ENCODE data around the gene ATG4B.

The ATG4B gene

DNA sequence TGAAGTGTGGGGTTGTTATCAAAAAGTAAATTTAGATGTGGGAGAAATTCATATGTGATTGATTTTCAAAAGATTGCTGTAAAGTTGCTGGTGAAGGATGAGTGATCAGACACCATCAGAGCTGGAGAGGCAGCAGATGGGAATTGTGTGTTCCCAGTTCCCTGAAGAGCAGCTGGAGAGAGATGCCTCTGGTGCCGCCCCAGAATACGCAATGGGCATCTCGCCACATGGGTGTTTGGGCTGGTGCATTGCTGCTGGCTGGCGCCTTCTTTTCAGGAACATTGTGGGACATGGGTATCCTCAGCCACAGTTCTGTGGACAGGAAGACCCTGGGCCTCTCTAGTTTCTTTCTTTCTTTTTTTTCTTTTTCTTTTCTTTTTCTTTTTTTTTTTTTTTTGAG, 11.9 kb downstream of the ATG4B start:
- H3K9me3 ChIP-seq (ENCODE audit: low read length) = no peaks in the 10 kb centered on the region
- no peaks in the 10 kb centered on the region for H3K9me2 ChIP-seq (ENCODE audit: low read depth, low read length)
- H3K4me1 ChIP-seq (ENCODE audit: insufficient read depth, low read length, severe bottlenecking) = no peaks in the 10 kb centered on the region
- no peak overlapping the region for H3K4me2 ChIP-seq (ENCODE audit: low read length)
- no peak overlapping the region for H3K4me3 ChIP-seq (ENCODE audit: low read depth, low read length, poor library complexity, severe bottlenecking)
- H3K27ac ChIP-seq (ENCODE audit: low read depth, low read length, poor library complexity, severe bottlenecking) = no peak overlapping the region
- H3K27me3 ChIP-seq (ENCODE audit: insufficient read depth, low read length) = no peaks in the 10 kb centered on the region
- TF ChIP-seq, protein P1, sequence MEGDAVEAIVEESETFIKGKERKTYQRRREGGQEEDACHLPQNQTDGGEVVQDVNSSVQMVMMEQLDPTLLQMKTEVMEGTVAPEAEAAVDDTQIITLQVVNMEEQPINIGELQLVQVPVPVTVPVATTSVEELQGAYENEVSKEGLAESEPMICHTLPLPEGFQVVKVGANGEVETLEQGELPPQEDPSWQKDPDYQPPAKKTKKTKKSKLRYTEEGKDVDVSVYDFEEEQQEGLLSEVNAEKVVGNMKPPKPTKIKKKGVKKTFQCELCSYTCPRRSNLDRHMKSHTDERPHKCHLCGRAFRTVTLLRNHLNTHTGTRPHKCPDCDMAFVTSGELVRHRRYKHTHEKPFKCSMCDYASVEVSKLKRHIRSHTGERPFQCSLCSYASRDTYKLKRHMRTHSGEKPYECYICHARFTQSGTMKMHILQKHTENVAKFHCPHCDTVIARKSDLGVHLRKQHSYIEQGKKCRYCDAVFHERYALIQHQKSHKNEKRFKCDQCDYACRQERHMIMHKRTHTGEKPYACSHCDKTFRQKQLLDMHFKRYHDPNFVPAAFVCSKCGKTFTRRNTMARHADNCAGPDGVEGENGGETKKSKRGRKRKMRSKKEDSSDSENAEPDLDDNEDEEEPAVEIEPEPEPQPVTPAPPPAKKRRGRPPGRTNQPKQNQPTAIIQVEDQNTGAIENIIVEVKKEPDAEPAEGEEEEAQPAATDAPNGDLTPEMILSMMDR (IDR thresholded peaks at IDR 0.05; ENCODE audit: low read length) = no peak
- TF ChIP-seq EZH2 (IDR thresholded peaks at IDR 0.05; ENCODE audit: borderline replicate concordance, low read length) = no peak
- H3K79me2 ChIP-seq (ENCODE audit: insufficient read depth, low read length) = peaks cover 13% of the 10 kb centered on the region; the same call in 1 of the 2 replicates
- no peak overlapping the region for H2AFZ ChIP-seq (ENCODE audit: low read length)
- no peaks in the 10 kb centered on the region for H4K20me1 ChIP-seq (ENCODE audit: insufficient read depth, low read length)
- H3K36me3 ChIP-seq (ENCODE audit: insufficient read depth, low read length) = peaks cover 37% of the 10 kb centered on the region
- no peak overlapping the region for H3K9ac ChIP-seq (ENCODE audit: low read length)
- H3F3A ChIP-seq (ENCODE audit: insufficient read depth, low read length) = no peaks in the 10 kb centered on the region

DNA sequence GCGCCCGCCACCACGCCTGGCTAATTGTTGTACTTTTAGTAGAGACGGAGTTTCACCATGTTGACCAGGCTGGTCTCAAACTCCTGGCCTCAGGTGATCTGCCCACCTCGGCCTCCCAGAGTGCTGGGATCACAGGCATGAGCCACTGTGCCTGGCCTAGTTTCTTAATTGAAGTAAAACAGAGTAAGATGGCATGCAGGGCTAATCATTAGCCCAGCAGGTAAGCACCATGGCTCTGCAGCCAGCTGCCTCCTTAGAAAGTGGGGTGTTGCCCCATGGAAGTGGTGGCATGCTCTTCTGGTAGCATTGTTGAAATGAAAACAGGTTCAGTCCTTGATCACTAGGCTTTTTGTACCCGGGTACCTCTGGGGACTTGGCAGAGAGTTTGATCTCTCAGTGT, 12.4 kb downstream of the ATG4B start:
- Histone ChIP-seq H3K36me3 (ENCODE audit: insufficient read depth, low read length) (peaks cover 42% of the 10 kb centered on the region), H3K27ac (ENCODE audit: low read depth, low read length, poor library complexity, severe bottlenecking) (no peak overlapping the region), H3F3A (ENCODE audit: insufficient read depth, low read length) (no peaks in the 10 kb centered on the region), H4K20me1 (ENCODE audit: insufficient read depth, low read length) (no peaks in the 10 kb centered on the region), H3K9me3 (ENCODE audit: low read length) (no peaks in the 10 kb centered on the region), H3K9ac (ENCODE audit: low read length) (no peak overlapping the region), H3K4me1 (ENCODE audit: insufficient read depth, low read length, severe bottlenecking) (no peaks in the 10 kb centered on the region), H3K9me2 (ENCODE audit: low read depth, low read length) (no peaks in the 10 kb centered on the region), H3K27me3 (ENCODE audit: insufficient read depth, low read length) (no peaks in the 10 kb centered on the region), H2AFZ (ENCODE audit: low read length) (no peak overlapping the region), H3K4me2 (ENCODE audit: low read length) (no peak overlapping the region), H3K4me3 (ENCODE audit: low read depth, low read length, poor library complexity, severe bottlenecking) (no peak overlapping the region), H3K79me2 (ENCODE audit: insufficient read depth, low read length) (peaks cover 13% of the 10 kb centered on the region; the same call in 1 of the 2 replicates)
- no peak for TF ChIP-seq EZH2 (IDR thresholded peaks at IDR 0.05; ENCODE audit: borderline replicate concordance, low read length)
- TF ChIP-seq, protein P1 (IDR thresholded peaks at IDR 0.05; ENCODE audit: low read length) = no peak

DNA sequence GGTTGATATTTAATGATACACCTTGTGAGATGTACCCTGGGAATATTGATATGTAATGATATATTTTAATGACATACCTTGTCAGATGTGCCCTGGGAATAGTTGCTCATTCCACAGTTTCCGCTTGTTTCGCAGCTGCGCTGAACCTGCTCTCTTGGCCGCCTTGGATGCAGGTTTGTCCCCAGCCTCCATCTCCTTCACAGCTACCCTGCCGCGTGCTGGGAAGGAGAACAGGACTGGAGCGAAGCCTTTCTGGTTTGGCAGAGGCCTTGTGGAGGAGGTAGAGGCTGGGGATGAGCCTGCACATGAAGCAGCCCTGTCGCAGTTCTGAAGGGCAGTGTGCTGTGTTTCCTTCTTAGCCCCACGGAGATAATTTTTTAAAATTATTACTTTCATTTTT, 14.6 kb downstream of the ATG4B start:
- Histone ChIP-seq H2AFZ (ENCODE audit: low read length) (no peak overlapping the region), H4K20me1 (ENCODE audit: insufficient read depth, low read length) (no peaks in the 10 kb centered on the region), H3K27ac (ENCODE audit: low read depth, low read length, poor library complexity, severe bottlenecking) (no peak overlapping the region), H3K9me2 (ENCODE audit: low read depth, low read length) (no peaks in the 10 kb centered on the region), H3K4me3 (ENCODE audit: low read depth, low read length, poor library complexity, severe bottlenecking) (no peak overlapping the region), H3K79me2 (ENCODE audit: insufficient read depth, low read length) (no peaks in the 10 kb centered on the region), H3K9me3 (ENCODE audit: low read length) (no peaks in the 10 kb centered on the region), H3K4me1 (ENCODE audit: insufficient read depth, low read length, severe bottlenecking) (no peaks in the 10 kb centered on the region), H3K27me3 (ENCODE audit: insufficient read depth, low read length) (no peaks in the 10 kb centered on the region), H3F3A (ENCODE audit: insufficient read depth, low read length) (no peaks in the 10 kb centered on the region), H3K36me3 (ENCODE audit: insufficient read depth, low read length) (peaks cover 62% of the 10 kb centered on the region), H3K4me2 (ENCODE audit: low read length) (no peak overlapping the region), H3K9ac (ENCODE audit: low read length) (no peak overlapping the region)
- TF ChIP-seq, protein P1 (IDR thresholded peaks at IDR 0.05; ENCODE audit: low read length) = no peak
- no peak for TF ChIP-seq EZH2 (IDR thresholded peaks at IDR 0.05; ENCODE audit: borderline replicate concordance, low read length)
